HG02642 (cell line): Measurements from ENCODE around the gene DDX42.

Source experiments
- ATAC-seq: cut with Tn5 transposase; IDR thresholded peaks from one replicate; pipeline ENCODE4 v1.9.1; 2021; ENCODE audit warnings: mild to moderate bottlenecking; ENCODE audit not compliant: unreplicated experiment, poor library complexity

The DDX42 gene

GRCh38 chr17:63820963-63821561 lies 47.1 kb downstream of the DDX42 start:
- no peak for ATAC-seq

GRCh38 chr17:63821804-63822203 lies 47.8 kb downstream of the DDX42 start:
- ATAC-seq = no peak

GRCh38 chr17:63822537-63822936 lies 48.6 kb downstream of the DDX42 start:
- no peak for ATAC-seq

- ATAC-seq = no peak
Measured at GRCh38 chr17:63823659-63824331, 49.8 kb downstream of the DDX42 start.

GRCh38 chr17:63824362-63824761 lies 50.4 kb downstream of the DDX42 start:
- ATAC-seq = no peak

GRCh38 chr17:63826468-63827001 lies 52.6 kb downstream of the DDX42 start:
- ATAC-seq = no peak

GRCh38 chr17:63827002-63827800 lies 53.2 kb downstream of the DDX42 start, which contains the start of the genes FTSJ3 and PSMC5:
Gene FTSJ3 (minus strand): TSS chr17:63827663. CDS start chr17:63826902, 761 bp downstream.
Gene PSMC5 (plus strand): TSS chr17:63827431. CDS start chr17:63827491, 60 bp downstream.
- peak; percentile 90 for ATAC-seq

GRCh38 chr17:63827801-63828221 lies 53.8 kb downstream of the DDX42 start:
- ATAC-seq = no peak

- no peak for ATAC-seq
Measured at GRCh38 chr17:63828936-63829335, 55.0 kb downstream of the DDX42 start.

GRCh38 chr17:63830278-63830677 lies 56.3 kb downstream of the DDX42 start:
- no peak for ATAC-seq

- no peak for ATAC-seq
Measured at GRCh38 chr17:63830904-63831491, 57.0 kb downstream of the DDX42 start.

- ATAC-seq = no peak
Measured at GRCh38 chr17:63831505-63831904, 57.5 kb downstream of the DDX42 start.

GRCh38 chr17:63832014-63832413 lies 58.0 kb downstream of the DDX42 start:
- no peak for ATAC-seq

- no peak for ATAC-seq
Measured at GRCh38 chr17:63832455-63832854, 58.5 kb downstream of the DDX42 start.

GRCh38 chr17:63833026-63833740 lies 59.2 kb downstream of the DDX42 start:
- no peak for ATAC-seq

GRCh38 chr17:63833741-63834373 lies 59.9 kb downstream of the DDX42 start:
- ATAC-seq = no peak

GRCh38 chr17:63834431-63835166 lies 60.6 kb downstream of the DDX42 start:
- ATAC-seq = peak; percentile 58

- no peak for ATAC-seq
Measured at GRCh38 chr17:63835167-63835720, 61.3 kb downstream of the DDX42 start.
